Testis (tissue), 2 donors: ENCODE data around the gene TMEM185B.

Experiments used
- POLR2A ChIP-seq: fragments of 450-650 bp; IDR thresholded peaks from one replicate; pipeline ENCODE4 v1.6.1; 2017; ENCODE audit warnings: antibody characterized with exemption, mild to moderate bottlenecking, moderate library complexity
- TF ChIP-seq, protein P1 (sequence below), 3 experiments: fragments of 450-650 bp in 2 of 3; fragments of 200-600 bp in 1 of 3; sonication (generic) in 1 of 3; IDR thresholded peaks; one replicate each; pipeline ENCODE4 v1.5.1; 2016 to 2019; ENCODE audit warnings: antibody characterized with exemption in 3 of 3, mild to moderate bottlenecking in 2 of 3, moderate library complexity in 1 of 3

DNA sequence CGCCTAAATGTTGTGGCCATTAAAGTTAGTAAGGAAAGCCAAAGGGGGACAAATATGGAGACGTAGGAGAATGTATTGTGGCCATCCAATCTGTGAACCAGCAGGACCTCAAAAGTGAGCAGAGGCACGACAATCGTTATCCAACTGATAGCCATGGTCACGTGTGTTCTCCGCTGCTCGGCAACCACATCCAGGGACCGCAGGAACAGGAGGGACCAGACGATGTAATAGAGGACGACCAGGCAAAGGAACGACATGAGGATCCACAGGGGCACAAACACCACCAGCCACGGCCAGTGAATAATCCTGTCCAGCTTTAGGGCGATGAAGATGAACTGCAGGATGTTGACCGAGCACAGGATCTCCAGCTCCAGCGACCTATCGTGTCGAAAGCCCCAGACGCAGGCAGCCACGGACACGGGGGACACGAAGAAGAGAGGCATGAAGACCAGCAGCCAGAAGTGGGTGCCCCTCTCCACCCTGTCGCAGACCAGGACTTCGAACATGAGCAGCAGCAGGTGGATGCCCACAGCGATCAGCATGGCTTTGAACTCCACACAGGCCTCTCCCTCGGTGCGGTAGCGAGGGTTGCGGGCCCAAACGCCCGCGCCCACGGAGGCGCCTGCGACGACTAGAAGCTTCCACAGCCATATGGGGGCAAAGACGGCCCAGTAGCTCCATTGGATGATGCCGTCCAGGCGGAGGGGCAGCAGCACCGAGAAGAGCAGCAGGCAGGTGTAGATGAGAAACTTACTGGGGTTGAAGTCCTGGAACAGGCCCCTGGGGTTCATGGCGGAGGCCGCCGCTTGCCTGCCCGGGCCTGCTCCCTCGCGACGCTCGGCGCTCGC is 790 bp downstream of the TMEM185B start:
- TF ChIP-seq, protein P1, sequence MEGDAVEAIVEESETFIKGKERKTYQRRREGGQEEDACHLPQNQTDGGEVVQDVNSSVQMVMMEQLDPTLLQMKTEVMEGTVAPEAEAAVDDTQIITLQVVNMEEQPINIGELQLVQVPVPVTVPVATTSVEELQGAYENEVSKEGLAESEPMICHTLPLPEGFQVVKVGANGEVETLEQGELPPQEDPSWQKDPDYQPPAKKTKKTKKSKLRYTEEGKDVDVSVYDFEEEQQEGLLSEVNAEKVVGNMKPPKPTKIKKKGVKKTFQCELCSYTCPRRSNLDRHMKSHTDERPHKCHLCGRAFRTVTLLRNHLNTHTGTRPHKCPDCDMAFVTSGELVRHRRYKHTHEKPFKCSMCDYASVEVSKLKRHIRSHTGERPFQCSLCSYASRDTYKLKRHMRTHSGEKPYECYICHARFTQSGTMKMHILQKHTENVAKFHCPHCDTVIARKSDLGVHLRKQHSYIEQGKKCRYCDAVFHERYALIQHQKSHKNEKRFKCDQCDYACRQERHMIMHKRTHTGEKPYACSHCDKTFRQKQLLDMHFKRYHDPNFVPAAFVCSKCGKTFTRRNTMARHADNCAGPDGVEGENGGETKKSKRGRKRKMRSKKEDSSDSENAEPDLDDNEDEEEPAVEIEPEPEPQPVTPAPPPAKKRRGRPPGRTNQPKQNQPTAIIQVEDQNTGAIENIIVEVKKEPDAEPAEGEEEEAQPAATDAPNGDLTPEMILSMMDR (IDR thresholded peaks at IDR 0.05), result no peak
- no peak for TF ChIP-seq POLR2A
